HG03139 (cell line): ENCODE data around the gene ACACB.

Experiments used
- ATAC-seq: cut with Tn5 transposase; IDR thresholded peaks from one replicate; pipeline ENCODE4 v1.9.1; 2021; ENCODE audit not compliant: unreplicated experiment

Gene ACACB

GRCh38 chr12:109115758-109116610 lies at the start of gene ACACB:
TSS of gene ACACB (plus strand) at chr12:109116587. CDS start at chr12:109139406, 22,819 bp downstream.
- no peak for ATAC-seq

GRCh38 chr12:109069307-109070271 lies 46.8 kb upstream of the ACACB start:
- no peak for ATAC-seq

- ATAC-seq = no peak
Observed at GRCh38 chr12:109074866-109075265, 41.5 kb upstream of the ACACB start.

- ATAC-seq = no peak
Observed at GRCh38 chr12:109082751-109083150, 33.6 kb upstream of the ACACB start.

GRCh38 chr12:109084425-109084824 lies 32.0 kb upstream of the ACACB start:
- no peak for ATAC-seq

- ATAC-seq = no peak
Observed at GRCh38 chr12:109085590-109085989, 30.8 kb upstream of the ACACB start.

- no peak for ATAC-seq
Observed at GRCh38 chr12:109087250-109087649, 29.1 kb upstream of the ACACB start.

- no peak for ATAC-seq
Observed at GRCh38 chr12:109088818-109089217, 27.6 kb upstream of the ACACB start.

- ATAC-seq = no peak
Observed at GRCh38 chr12:109089683-109090082, 26.7 kb upstream of the ACACB start.

- no peak for ATAC-seq
Observed at GRCh38 chr12:109092497-109093021, 23.8 kb upstream of the ACACB start.

GRCh38 chr12:109093022-109093918 lies 23.1 kb upstream of the ACACB start, which contains the start of gene ALKBH2:
TSS of gene ALKBH2 (minus strand) at chr12:109093472. CDS start at chr12:109092786, 686 bp downstream.
- peak; percentile 61 for ATAC-seq

GRCh38 chr12:109097140-109097434 lies 19.3 kb upstream of the ACACB start:
- no peak for ATAC-seq

GRCh38 chr12:109097435-109098182 lies 18.8 kb upstream of the ACACB start, which contains the start of gene UNG:
TSS of gene UNG (plus strand) at chr12:109097597. CDS start at chr12:109097680, 83 bp downstream.
- peak; percentile 87 for ATAC-seq

- ATAC-seq = peak; percentile 24
Observed at GRCh38 chr12:109098183-109098604, 18.2 kb upstream of the ACACB start.

- ATAC-seq = no peak
Observed at GRCh38 chr12:109098651-109099050, 17.7 kb upstream of the ACACB start.

GRCh38 chr12:109099431-109100020 lies 16.9 kb upstream of the ACACB start:
- no peak for ATAC-seq

GRCh38 chr12:109100741-109101140 lies 15.6 kb upstream of the ACACB start:
- ATAC-seq = no peak

GRCh38 chr12:109102491-109102890 lies 13.9 kb upstream of the ACACB start:
- no peak for ATAC-seq

- ATAC-seq = no peak
Observed at GRCh38 chr12:109105176-109105575, 11.2 kb upstream of the ACACB start.
